K562 (cell line): ENCODE measurements around the gene AGPAT2. TPM values are rescaled to one million over a fixed set of nuclear protein-coding genes. Genes with fewer than 3 reads are reported as not detected.

Experiments
- ATAC-seq: fragments of 200-7000 bp; cut with Tn5 transposase; 3 replicates; pipeline ENCODE4 v1.9.1; 2020; ENCODE audit warnings: moderate library complexity
- BruUV-seq: library from RNA; stranded (reverse); fragments of 400-500 nt; replicated peaks from 2 replicates; lab custom pipeline; 2021; lab: Mats Ljungman, UMichigan
- CTCF ChIA-PET: fragments of 300-600 bp; formaldehyde crosslinking; extraction: SDS; loops from one replicate; lab custom pipeline; 2021; ENCODE audit warnings: low intra/inter-chr PET ratio; lab: Yijun Ruan, JAX
- POLR2A ChIA-PET: fragments of 300-600, 350-650 bp; sonication (Branson Sonifier 250); formaldehyde crosslinking; extraction: SDS; loops from one replicate; lab custom pipeline; 2021; ENCODE audit warnings: antibody characterized with exemption, inconsistent platforms; lab: Yijun Ruan, JAX
- DNase-seq, 4 experiments: peaks; one replicate each; pipeline versions ENCODE4 v3.0.0 to v3.0.0-alpha.2; 2011 to 2018; ENCODE audit warnings: low spot score in 3 of 4, mixed read lengths in 3 of 4; ENCODE audit errors: extremely low read depth in 1 of 4
- FAIRE-seq: peaks from 2 replicates; lab custom pipeline; 2011; peaks lifted over from hg19 to GRCh38; lab: Jason Lieb, UNC
- H2AFZ ChIP-seq: 2 replicates; pipeline ENCODE4 v1.6.0; 2011; ENCODE audit warnings: low read depth, low read length, control low read depth, inconsistent platforms
- H3K27ac ChIP-seq: fragments of 200-600 bp; 3 replicates; pipeline ENCODE4 v1.8.0; 2011; ENCODE audit warnings: low read depth, mild to moderate bottlenecking, control low read depth, inconsistent platforms, low read length, moderate library complexity, mixed read lengths; ENCODE audit errors: extremely low read depth
- H3K27me3 ChIP-seq, 2 experiments: fragments of 300-600 bp in 1 of 2; 2 replicates in 1 of 2; 3 replicates in 1 of 2; pipeline versions ENCODE4 v1.6.0 to v1.8.0; 2011; ENCODE audit warnings: inconsistent platforms in 2 of 2, low read length in 2 of 2, mild to moderate bottlenecking in 1 of 2, mixed read lengths in 1 of 2, moderate library complexity in 1 of 2; ENCODE audit not compliant: control insufficient read depth in 2 of 2, insufficient read depth in 2 of 2
- H3K36me3 ChIP-seq: fragments of 300-600 bp; 3 replicates; pipeline ENCODE4 v1.8.0; 2011; ENCODE audit warnings: mild to moderate bottlenecking, low read length, inconsistent platforms; ENCODE audit not compliant: control insufficient read depth, insufficient read depth
- H3K4me1 ChIP-seq, 2 experiments: fragments of 200-600 bp in 1 of 2; replicated peaks in 1 of 2; 2 replicates in 1 of 2; 3 replicates in 1 of 2; pipeline versions ENCODE4 v1.5.1 to v1.8.0; 2011; ENCODE audit warnings: inconsistent platforms in 2 of 2, low read length in 2 of 2, mild to moderate bottlenecking in 1 of 2, mixed read lengths in 1 of 2, moderate library complexity in 1 of 2; ENCODE audit not compliant: control insufficient read depth in 2 of 2, insufficient read depth in 2 of 2
- H3K4me2 ChIP-seq: 2 replicates; pipeline ENCODE4 v1.6.1; 2011; ENCODE audit warnings: low read length, control low read depth, inconsistent platforms, mixed read lengths; ENCODE audit not compliant: insufficient read depth
- H3K4me3 ChIP-seq: fragments of 200-600 bp; sonication (generic), shearing (Covaris generic); 2 replicates; pipeline ENCODE4 v1.5.1; 2016; ENCODE audit warnings: control low read depth, inconsistent platforms
- H3K79me2 ChIP-seq: fragments of 200-600 bp; 3 replicates; pipeline ENCODE4 v1.8.0; 2011; ENCODE audit warnings: low read length, inconsistent platforms; ENCODE audit not compliant: control insufficient read depth, insufficient read depth
- H3K9ac ChIP-seq, 2 experiments: 2 replicates each; pipeline versions ENCODE4 v1.6.0 to v1.6.1; 2011; ENCODE audit warnings: low read depth in 2 of 2, low read length in 2 of 2, control low read depth in 1 of 2, inconsistent platforms in 1 of 2, mild to moderate bottlenecking in 1 of 2, mixed read lengths in 1 of 2; ENCODE audit not compliant: insufficient read depth in 1 of 2
- H3K9me1 ChIP-seq: one replicate; pipeline ENCODE4 v1.6.0; 2011; ENCODE audit warnings: inconsistent platforms, mild to moderate bottlenecking, low read length, moderate library complexity; ENCODE audit not compliant: control insufficient read depth, insufficient read depth
- H3K9me3 ChIP-seq: replicated peaks from 2 replicates; pipeline ENCODE4 v1.5.1; 2011; ENCODE audit warnings: low read depth, low read length, inconsistent platforms; ENCODE audit not compliant: control insufficient read depth, insufficient read depth
- H4K20me1 ChIP-seq: replicated peaks from 2 replicates; pipeline ENCODE4 v1.6.1; 2011; ENCODE audit warnings: low read length, inconsistent platforms, mixed read lengths; ENCODE audit not compliant: control insufficient read depth, insufficient read depth
- ADNP ChIP-seq: fragments of 200-800 bp; sonication (Bioruptor generic); IDR thresholded peaks from 2 replicates; pipeline ENCODE4 v1.6.1; 2016; ENCODE audit warnings: missing genetic modification characterization, missing compliant biosample characterization
- BMI1 ChIP-seq: fragments of 150-350 bp; IDR thresholded peaks from 2 replicates; pipeline ENCODE4 v1.6.1; 2014; ENCODE audit warnings: low read length
- CHD1 ChIP-seq: fragments of 200-600 bp; sonication (generic); IDR thresholded peaks from one replicate; pipeline ENCODE4 v1.6.1; 2012; ENCODE audit warnings: mild to moderate bottlenecking, moderate library complexity, low read length, inconsistent platforms
- COPS2 ChIP-seq: fragments of 450-650 bp; conservative IDR thresholded peaks from 2 replicates; pipeline ENCODE4 v1.6.1; 2016; ENCODE audit warnings: mild to moderate bottlenecking, moderate library complexity
- CREM ChIP-seq: IDR thresholded peaks from 2 replicates; pipeline ENCODE4 v1.6.1; 2014; ENCODE audit warnings: antibody characterized with exemption, low read depth
- EGR1 ChIP-seq: fragments of 450-650 bp; conservative IDR thresholded peaks from 2 replicates; pipeline ENCODE4 v1.6.1; 2017; ENCODE audit warnings: mild to moderate bottlenecking
- HDAC1 ChIP-seq, 2 experiments: fragments of 450-650 bp; IDR thresholded peaks; 2 replicates each; pipeline ENCODE4 v1.6.1; 2016 to 2017; ENCODE audit warnings: inconsistent platforms in 1 of 2, mild to moderate bottlenecking in 1 of 2, moderate library complexity in 1 of 2
- HDAC8 ChIP-seq: fragments of 450-650 bp; IDR thresholded peaks from 2 replicates; pipeline ENCODE4 v1.6.1; 2016; ENCODE audit warnings: mild to moderate bottlenecking, missing genetic modification characterization, moderate library complexity, missing compliant biosample characterization
- KAT2B ChIP-seq: IDR thresholded peaks from one replicate; pipeline ENCODE4 v1.6.1; 2012; ENCODE audit warnings: low read depth, mild to moderate bottlenecking, control low read depth, inconsistent platforms, low read length, moderate library complexity
- L3MBTL2 ChIP-seq: fragments of 450-650 bp; IDR thresholded peaks from 2 replicates; pipeline ENCODE4 v1.6.1; 2016; ENCODE audit warnings: mild to moderate bottlenecking, moderate library complexity
- LCOR ChIP-seq: sonication (generic); formaldehyde crosslinking; IDR thresholded peaks from 2 replicates; pipeline ENCODE4 v1.8.0; 2022; ENCODE audit warnings: mild to moderate bottlenecking, missing genetic modification reagents
- NCOA2 ChIP-seq, 2 experiments: fragments of 450-650 bp; IDR thresholded peaks; 2 replicates each; pipeline ENCODE4 v1.6.1; 2018; ENCODE audit warnings: mild to moderate bottlenecking in 2 of 2, moderate library complexity in 1 of 2; ENCODE audit not compliant: partially characterized antibody in 2 of 2
- PHF8 ChIP-seq: fragments of 200-600 bp; sonication (generic); IDR thresholded peaks from 2 replicates; pipeline ENCODE4 v1.6.1; 2012; ENCODE audit warnings: mixed run types, mild to moderate bottlenecking, inconsistent platforms, low read length, moderate library complexity, borderline replicate concordance
- SAFB ChIP-seq: fragments of 200-400 bp; formaldehyde crosslinking; IDR thresholded peaks from 2 replicates; pipeline ENCODE4 v1.6.1; 2017; ENCODE audit warnings: low read depth, low read length, borderline replicate concordance
- SUPT5H ChIP-seq: fragments of 450-650 bp; IDR thresholded peaks from 2 replicates; pipeline ENCODE4 v1.6.1; 2016
- ZNF408 ChIP-seq: fragments of 250-450 bp; sonication (Bioruptor Pico); IDR thresholded peaks from 2 replicates; pipeline ENCODE4 v1.4.0; 2020; ENCODE audit warnings: low read depth, mild to moderate bottlenecking, moderate library complexity
- ZNF707 ChIP-seq: fragments of 250-450 bp; sonication (Bioruptor Pico); conservative IDR thresholded peaks from 2 replicates; pipeline ENCODE4 v1.8.0; 2022; ENCODE audit warnings: inconsistent platforms, mild to moderate bottlenecking, moderate library complexity
- WGBS: fragments of 100-300 bp; shearing (Covaris generic); methylation state at CpG from one replicate; pipeline ENCODE4 v1.1.6; 2016; ENCODE audit warnings: low coverage, mixed read lengths; ENCODE audit not compliant: insufficient coverage; ENCODE audit errors: missing lambda C conversion rate; 5-methylcytosine and 5-hydroxymethylcytosine counted together
- in situ Hi-C: fragments of 300-500 bp; cut with MboI; formaldehyde crosslinking; loops from 4 replicates; pipeline ENCODE4 v1.15.0; 2018; ENCODE audit warnings: inconsistent platforms, mixed read lengths
- intact Hi-C: fragments of 100-400 bp; cut with micrococcal nuclease; formaldehyde crosslinking; loops from 2 replicates; pipeline ENCODE4 v1.14.2; 2022
- polyA plus RNA-seq, 8 experiments: library from polyadenylated mRNA; depleted of rRNA in 4 of 8; stranded (reverse) in 5 of 8; unstranded in 3 of 8; fragments of >200 nt; fragmentation: Nextera tagmentation in 2 of 8; fragmentation: Illumina TruSeq in 1 of 8; extraction: Ambion mirVana in 2 of 8; extraction: Trizol in 1 of 8; gene quantifications; 2 replicates each; pipeline versions ENCODE4 v1.2.1 to v1.2.3, GENCODE V29; 2011 to 2014; ENCODE audit warnings: inconsistent platforms in 1 of 8, missing spikeins in 1 of 8
- total RNA-seq, 7 experiments: library from RNA; depleted of rRNA in 6 of 7; stranded (reverse); fragments of >200 nt in 6 of 7; fragmentation: Illumina TruSeq in 2 of 7; extraction: Trizol in 2 of 7; gene quantifications; 2 replicates each; pipeline versions ENCODE4 v1.2.1 to v1.2.3, GENCODE V29; 2011 to 2021; ENCODE audit warnings: low replicate concordance in 1 of 7
- TF ChIP-seq, protein P1 (sequence below): fragments of 450-650 bp; conservative IDR thresholded peaks from 2 replicates; pipeline ENCODE4 v1.6.1; 2016; ENCODE audit warnings: missing genetic modification characterization, low read depth, mild to moderate bottlenecking, missing compliant biosample characterization, moderate library complexity
- TF ChIP-seq, protein P2 (sequence below): fragments of 250-450 bp; sonication (Bioruptor Pico); IDR thresholded peaks from 2 replicates; pipeline ENCODE4 v1.4.0; 2020; ENCODE audit warnings: mild to moderate bottlenecking, moderate library complexity, borderline replicate concordance

AGPAT2 gene
- total and polyA plus RNA-seq, 9 of the 15 experiments (the other 6 are each of a cell fraction or from before 2014, with no cell fraction given): 0.13 to 54.5 (median 23.9) TPM

DNA sequence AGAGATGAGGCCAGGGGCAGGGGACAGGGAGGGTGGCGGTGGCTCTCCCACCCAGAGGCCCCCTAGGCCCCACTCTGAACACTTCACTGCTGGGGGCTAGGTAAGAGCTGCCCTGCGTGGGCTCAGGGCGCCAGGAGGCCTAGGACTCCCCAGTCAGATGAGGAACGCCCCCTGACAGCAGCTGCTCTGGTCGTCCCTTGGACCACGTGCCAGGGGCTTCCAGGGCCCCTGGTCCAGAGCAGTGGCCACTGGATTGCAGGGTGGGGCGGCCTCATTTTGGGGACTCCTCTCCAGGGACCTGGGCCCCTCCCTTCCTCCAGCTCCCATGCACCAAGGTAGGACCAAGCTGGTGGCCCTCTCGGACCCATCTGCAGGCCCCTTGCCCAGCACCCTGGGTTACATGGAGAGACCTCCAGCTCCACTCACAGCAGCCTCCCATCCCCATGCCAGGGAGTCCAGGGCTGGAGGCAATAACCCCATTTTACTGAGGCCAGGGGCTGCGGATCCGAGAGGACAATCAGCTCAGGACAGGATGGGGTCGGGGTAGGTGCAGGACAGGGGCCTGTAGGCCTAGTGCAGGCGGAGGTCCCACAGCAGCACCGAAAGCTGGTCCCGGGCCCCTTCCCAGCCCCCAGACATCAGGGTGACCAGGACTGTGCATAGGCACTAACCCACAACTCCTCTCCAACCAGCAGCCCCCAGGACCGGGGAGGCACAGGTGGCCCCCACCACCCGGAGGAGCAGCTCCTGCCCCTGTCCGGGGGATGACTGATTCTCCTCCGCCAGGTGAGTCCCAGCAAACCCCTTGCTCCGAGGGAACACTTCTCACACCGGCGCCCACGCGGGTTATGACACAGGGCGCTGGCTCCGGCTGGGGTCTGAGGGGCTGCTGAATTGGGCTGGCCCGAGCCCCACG lies 23.0 kb downstream of the AGPAT2 start:
- peak; percentile 19 for FAIRE-seq
- ATAC-seq: peak; percentile 6
- intact Hi-C loops (no loop called here), in situ Hi-C loops (no loop called here)
- H3K4me1 ChIP-seq: peaks cover 18 to 96% of the 10 kb centered on the region in 2 experiments
- CTCF ChIA-PET: no interaction called here
- no peaks in the 10 kb centered on the region for H3K27me3 ChIP-seq
- H3K36me3 ChIP-seq: peaks cover 53% of the 10 kb centered on the region; the same call in 2 of the 3 replicates
- no TSS peak for BruUV-seq
- peak overlapping the region; percentile 81 for H3K4me3 ChIP-seq
- peak overlapping the region; percentile 95 for H3K4me2 ChIP-seq
- peaks cover 70% of the 10 kb centered on the region for H3K79me2 ChIP-seq
- POLR2A ChIA-PET: interaction anchor here (0.6 to 1.0 kb wide), 4 partner anchors 10 to 295 kb away, joined by 3 to 4 read pairs (median 4); no protein-coding TSS in a partner anchor
- 0 out of 2 replicates have a peak, but pooled peaks cover 3% of the 10 kb centered on the region for H3K9me3 ChIP-seq
- H3K9me1 ChIP-seq: peaks cover 2% of the 10 kb centered on the region
- no peak overlapping the region for H2AFZ ChIP-seq
- H3K27ac ChIP-seq: peak overlapping the region; percentile 79
- 19% methylated on average over 27 of the region's 27 CpGs for WGBS
- H3K9ac ChIP-seq: peak overlapping the region; percentile 77 to 97
- peaks cover 42% of the 10 kb centered on the region for H4K20me1 ChIP-seq
- DNase-seq: peak; percentile 42 to 60 (median 50)
- TF ChIP-seq EGR1 (peak; percentile 38; the same call in 1 of the 2 replicates), ZNF707 (no peak), ZNF408 (no peak), HDAC1 (IDR thresholded peaks at IDR 0.05) (peak in 1 of 2 experiments; percentile 31; a peak in 1 of 4 replicates), CHD1 (peak; percentile 66), SAFB (no peak), NCOA2 (IDR thresholded peaks at IDR 0.05; ENCODE audit: partially characterized antibody in 2 of 2) (no peak), BMI1 (no peak), KAT2B (no peak), CREM (no peak), HDAC8 (tag) (no peak), LCOR (CRISPR knock-in tag) (no peak), ADNP (no peak), PHF8 (0 out of 2 replicates have a peak, but pooled peaks have one; percentile 17), SUPT5H (peak; percentile 40; the same call in 1 of the 2 replicates), COPS2 (no peak), L3MBTL2 (peak; percentile 11; the same call in 1 of the 2 replicates)
- TF ChIP-seq, protein P1, sequence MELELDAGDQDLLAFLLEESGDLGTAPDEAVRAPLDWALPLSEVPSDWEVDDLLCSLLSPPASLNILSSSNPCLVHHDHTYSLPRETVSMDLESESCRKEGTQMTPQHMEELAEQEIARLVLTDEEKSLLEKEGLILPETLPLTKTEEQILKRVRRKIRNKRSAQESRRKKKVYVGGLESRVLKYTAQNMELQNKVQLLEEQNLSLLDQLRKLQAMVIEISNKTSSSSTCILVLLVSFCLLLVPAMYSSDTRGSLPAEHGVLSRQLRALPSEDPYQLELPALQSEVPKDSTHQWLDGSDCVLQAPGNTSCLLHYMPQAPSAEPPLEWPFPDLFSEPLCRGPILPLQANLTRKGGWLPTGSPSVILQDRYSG (tag): no peak
- TF ChIP-seq, protein P2, sequence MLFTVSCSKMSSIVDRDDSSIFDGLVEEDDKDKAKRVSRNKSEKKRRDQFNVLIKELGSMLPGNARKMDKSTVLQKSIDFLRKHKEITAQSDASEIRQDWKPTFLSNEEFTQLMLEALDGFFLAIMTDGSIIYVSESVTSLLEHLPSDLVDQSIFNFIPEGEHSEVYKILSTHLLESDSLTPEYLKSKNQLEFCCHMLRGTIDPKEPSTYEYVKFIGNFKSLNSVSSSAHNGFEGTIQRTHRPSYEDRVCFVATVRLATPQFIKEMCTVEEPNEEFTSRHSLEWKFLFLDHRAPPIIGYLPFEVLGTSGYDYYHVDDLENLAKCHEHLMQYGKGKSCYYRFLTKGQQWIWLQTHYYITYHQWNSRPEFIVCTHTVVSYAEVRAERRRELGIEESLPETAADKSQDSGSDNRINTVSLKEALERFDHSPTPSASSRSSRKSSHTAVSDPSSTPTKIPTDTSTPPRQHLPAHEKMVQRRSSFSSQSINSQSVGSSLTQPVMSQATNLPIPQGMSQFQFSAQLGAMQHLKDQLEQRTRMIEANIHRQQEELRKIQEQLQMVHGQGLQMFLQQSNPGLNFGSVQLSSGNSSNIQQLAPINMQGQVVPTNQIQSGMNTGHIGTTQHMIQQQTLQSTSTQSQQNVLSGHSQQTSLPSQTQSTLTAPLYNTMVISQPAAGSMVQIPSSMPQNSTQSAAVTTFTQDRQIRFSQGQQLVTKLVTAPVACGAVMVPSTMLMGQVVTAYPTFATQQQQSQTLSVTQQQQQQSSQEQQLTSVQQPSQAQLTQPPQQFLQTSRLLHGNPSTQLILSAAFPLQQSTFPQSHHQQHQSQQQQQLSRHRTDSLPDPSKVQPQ: no peak
